Measurements from ENCODE around the gene MED4. TPM values are rescaled to one million over a fixed set of nuclear protein-coding genes. Genes with fewer than 3 reads are reported as not detected.
A peak's percentile ranks its signal among the peaks of the same experiment; 100 is the strongest.

The MED4 gene
- 23.5 and 25.3 TPM in 2 replicates for total RNA-seq (2014; rRNA removed; shearing (Covaris generic); ENCODE audit: low replicate concordance)

DNA sequence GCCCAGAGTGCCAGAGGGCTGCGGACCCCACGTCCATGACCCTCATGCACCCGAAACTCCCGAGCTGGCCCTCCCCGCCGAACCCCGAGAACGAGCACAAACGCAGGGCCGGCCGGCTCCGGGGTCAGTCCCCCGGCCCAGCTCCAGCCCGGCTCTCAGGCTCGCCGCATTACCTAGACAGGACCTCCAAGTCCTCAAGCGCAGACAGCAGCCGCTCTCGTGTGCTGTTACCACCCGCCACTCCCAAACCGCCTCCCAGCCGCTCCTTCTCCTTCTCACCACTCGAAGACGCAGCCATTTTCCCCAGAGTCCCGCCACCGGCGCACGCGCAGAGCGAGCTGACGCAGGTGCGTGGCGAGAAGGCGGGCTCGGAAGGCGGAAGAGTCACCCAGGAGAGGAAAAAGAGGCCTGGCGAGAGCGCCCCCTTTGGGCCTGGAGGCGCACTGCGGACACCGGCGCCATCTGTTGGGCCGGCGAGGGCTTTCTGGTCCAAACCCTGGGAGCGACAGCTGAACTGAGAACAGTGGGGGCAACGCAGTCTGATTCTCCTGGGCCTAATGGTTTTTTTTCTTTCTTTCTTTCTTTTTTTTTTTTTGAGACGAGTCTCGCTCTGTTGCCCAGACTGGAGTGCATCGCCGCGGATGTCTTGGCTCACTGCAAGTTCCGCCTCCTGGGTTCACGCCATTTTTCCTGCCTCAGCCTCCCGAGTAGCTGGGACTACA, at the start of gene MED4:
Gene MED4, minus strand, starts transcription at position 324 of the 722 bp plus-strand sequence. Its CDS starts 26 bp downstream, at position 298.
- in situ Hi-C loops (cut with HindIII; ENCODE audit: low pct_unique_long_range_greater_than_20kb, low sequenced_read_pairs) = no loop called here
- DNase-seq (ENCODE audit: low read depth) = peak; percentile 90

- in situ Hi-C loops (cut with HindIII; ENCODE audit: low pct_unique_long_range_greater_than_20kb, low sequenced_read_pairs) = no loop called here
- DNase-seq (ENCODE audit: low read depth) = no peak
Observed at GRCh38 chr13:48144413-48145035, 49.6 kb upstream of the MED4 start.

GRCh38 chr13:48142436-48142835, 47.5 kb upstream of the MED4 start:
- no peak for DNase-seq (ENCODE audit: low read depth)
- in situ Hi-C loops (cut with HindIII; ENCODE audit: low pct_unique_long_range_greater_than_20kb, low sequenced_read_pairs) = no loop called here

DNA sequence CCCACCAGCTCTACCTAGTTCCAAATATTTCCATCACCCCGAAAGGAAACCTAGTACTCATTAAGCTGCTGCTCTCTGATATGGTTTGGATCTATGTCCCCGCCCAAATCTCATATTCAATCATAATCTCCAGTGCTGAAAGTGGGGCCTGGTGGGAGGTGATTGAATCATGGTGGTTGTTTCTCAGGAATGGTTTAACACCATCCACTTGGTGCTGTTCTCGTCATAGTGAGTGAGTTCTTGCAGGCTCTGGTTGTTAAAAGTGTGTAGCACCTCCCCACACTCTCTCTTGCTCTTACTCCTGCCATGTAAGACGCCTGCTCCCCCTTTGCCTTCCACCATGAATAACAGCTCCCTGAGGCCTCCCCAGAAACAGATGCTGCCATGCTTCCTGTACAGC, 43.4 kb upstream of the MED4 start:
- in situ Hi-C loops (cut with HindIII; ENCODE audit: low pct_unique_long_range_greater_than_20kb, low sequenced_read_pairs) = no loop called here

DNA sequence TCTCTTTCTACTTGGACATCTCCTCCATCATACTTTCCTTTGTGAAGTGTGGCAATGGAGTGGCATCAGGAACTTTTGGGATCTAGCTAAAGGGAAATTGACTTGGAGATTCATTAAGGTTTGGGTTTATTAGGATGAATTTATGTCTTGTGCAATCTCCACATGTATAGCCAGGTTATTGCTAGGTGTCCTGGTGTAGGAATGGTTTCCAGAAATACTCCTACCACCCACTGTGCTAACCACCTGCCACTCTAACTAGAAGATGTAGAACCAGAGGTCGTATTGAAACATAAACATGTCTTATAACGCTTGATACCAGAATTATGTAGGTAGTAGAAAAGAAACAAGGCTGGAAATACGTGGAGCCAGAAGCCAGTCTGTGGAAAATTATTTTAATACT, 38.1 kb upstream of the MED4 start:
- in situ Hi-C loops (cut with HindIII; ENCODE audit: low pct_unique_long_range_greater_than_20kb, low sequenced_read_pairs) = loop anchor here (5.0 kb wide), 1 partner anchor 104 kb away; no protein-coding TSS in a partner anchor
- no peak for DNase-seq (ENCODE audit: low read depth)

More for the DNA sequence above, 43.4 kb upstream of the MED4 start:
- no peak for DNase-seq (ENCODE audit: low read depth)

DNA sequence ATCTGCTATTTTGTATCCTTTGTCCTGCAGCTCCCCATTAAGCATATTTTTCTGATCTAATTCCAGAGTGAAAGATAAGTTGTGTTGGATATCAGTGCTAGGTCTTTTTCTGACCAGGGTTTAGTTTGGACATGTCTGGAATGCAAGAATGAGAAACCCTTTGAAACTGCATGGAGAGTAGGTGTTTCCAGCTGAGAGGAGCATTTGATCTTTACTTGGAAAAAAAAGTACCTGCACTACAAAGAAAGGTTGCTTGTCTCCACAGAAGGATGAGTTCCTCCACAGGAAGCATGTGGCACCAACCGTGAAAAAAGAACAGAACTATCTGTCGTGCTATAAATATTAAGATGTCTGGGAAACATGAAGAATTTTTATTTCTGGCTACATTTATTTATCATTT, 36.6 kb upstream of the MED4 start:
- DNase-seq (ENCODE audit: low read depth) = no peak
- in situ Hi-C loops (cut with HindIII; ENCODE audit: low pct_unique_long_range_greater_than_20kb, low sequenced_read_pairs) = loop anchor here (5.0 kb wide), 1 partner anchor 106 kb away; no protein-coding TSS in a partner anchor

- DNase-seq (ENCODE audit: low read depth) = peak; percentile 64
- in situ Hi-C loops (cut with HindIII; ENCODE audit: low pct_unique_long_range_greater_than_20kb, low sequenced_read_pairs) = no loop called here
Observed at GRCh38 chr13:48126944-48127830, 32.3 kb upstream of the MED4 start.

DNA sequence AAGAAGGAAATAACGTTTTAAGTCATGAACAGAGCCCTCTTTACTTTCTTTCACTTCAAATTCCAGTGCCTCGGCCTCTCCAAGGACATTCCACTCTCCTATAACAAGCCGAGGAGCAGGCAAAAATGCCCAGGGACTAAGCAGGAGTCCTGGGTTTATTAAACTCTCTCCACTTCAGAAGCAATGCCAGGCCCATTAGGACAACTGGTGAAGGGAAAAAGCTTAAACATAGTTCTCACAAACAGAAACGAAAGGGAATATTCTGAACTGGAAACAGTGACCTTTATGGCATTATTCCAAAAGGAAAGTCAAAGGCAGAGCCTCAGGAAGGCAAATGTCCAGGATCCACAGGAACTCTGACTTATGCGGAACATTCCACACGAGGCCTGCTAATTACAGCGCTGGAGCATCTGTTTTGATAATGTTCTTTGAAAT, 30.9 kb upstream of the MED4 start:
- in situ Hi-C loops (cut with HindIII; ENCODE audit: low pct_unique_long_range_greater_than_20kb, low sequenced_read_pairs) = no loop called here
- no peak for DNase-seq (ENCODE audit: low read depth)

DNA sequence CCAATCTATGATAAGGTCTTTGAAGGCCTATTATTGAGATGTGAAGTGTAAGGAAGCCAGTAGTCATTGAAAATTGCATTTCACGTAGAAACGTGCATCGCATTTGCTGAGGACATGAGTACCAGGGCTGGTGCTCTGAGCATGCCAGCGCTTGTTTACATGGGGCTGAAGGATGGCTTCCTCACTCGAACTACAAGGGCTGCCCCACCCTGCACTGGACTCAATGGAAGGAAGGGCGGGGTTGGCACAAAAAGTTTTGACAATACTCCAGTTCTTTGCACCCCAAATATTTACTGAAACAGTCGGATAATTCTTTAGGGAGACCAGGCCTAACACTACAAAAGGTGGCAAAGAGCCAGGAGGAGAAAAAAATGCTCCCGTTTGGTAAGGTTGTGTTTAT, 28.9 kb upstream of the MED4 start:
- no peak for DNase-seq (ENCODE audit: low read depth)
- in situ Hi-C loops (cut with HindIII; ENCODE audit: low pct_unique_long_range_greater_than_20kb, low sequenced_read_pairs) = no loop called here

DNA sequence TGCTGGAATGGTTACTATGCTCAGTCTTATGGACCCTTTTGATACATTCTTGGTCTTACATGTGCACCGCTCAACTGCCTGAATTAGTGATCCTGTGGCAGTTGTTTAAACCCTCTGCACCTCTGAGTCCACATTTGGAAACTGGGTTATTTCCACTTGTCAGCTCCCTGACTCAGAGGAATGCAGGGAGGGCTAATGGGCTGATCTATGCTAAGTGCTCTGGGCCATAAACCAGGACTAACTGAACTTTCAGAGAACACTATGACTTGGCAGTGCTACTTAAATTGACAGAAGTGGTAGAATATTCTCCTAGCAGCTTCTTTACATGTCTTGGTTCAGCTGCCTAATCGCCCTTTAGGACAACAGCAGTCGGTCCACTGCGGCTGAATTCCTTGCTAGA, 26.8 kb upstream of the MED4 start:
- DNase-seq (ENCODE audit: low read depth) = no peak
- in situ Hi-C loops (cut with HindIII; ENCODE audit: low pct_unique_long_range_greater_than_20kb, low sequenced_read_pairs) = no loop called here

DNA sequence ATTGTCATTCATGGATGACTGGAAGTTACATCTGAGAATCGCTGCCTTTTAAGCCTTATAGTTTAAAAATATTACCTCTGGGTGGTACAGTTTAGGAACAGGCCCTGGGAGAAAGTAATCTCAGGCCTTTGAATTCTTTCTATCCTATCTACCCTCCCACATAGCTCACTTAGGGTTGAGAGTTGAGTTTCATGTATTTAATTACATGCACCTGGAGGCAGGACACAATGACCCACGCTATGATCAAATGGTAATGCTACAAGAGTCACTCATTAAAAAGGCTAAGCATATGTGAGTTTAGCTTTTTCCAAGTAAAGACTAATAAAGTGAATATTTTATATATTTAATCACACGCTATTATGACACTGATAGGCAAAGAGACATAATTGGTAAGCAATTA, 25.3 kb upstream of the MED4 start:
- in situ Hi-C loops (cut with HindIII; ENCODE audit: low pct_unique_long_range_greater_than_20kb, low sequenced_read_pairs) = no loop called here
- no peak for DNase-seq (ENCODE audit: low read depth)

DNA sequence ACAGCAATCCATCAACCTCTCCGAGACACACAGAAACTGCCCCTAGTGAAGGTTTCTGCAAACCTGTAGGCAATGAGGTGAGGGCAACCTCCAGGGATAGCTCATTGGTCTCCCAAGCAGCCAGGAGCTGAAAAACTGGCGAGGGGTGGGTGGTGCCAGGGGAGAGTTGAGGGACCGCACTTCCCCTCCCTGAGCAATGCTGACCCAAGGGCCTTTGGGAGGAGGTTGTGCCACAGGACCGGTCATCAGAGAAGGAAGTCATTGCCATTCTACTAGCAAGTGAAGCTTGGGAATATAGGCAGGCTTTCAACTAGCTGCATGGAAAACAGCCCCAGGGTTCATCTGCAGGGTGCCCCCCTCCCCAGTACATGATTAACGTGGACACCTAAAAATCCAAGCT, 23.1 kb upstream of the MED4 start:
- in situ Hi-C loops (cut with HindIII; ENCODE audit: low pct_unique_long_range_greater_than_20kb, low sequenced_read_pairs) = no loop called here
- DNase-seq (ENCODE audit: low read depth) = no peak

GRCh38 chr13:48116808-48117207, 21.9 kb upstream of the MED4 start:
- in situ Hi-C loops (cut with HindIII; ENCODE audit: low pct_unique_long_range_greater_than_20kb, low sequenced_read_pairs) = no loop called here
- no peak for DNase-seq (ENCODE audit: low read depth)

DNA sequence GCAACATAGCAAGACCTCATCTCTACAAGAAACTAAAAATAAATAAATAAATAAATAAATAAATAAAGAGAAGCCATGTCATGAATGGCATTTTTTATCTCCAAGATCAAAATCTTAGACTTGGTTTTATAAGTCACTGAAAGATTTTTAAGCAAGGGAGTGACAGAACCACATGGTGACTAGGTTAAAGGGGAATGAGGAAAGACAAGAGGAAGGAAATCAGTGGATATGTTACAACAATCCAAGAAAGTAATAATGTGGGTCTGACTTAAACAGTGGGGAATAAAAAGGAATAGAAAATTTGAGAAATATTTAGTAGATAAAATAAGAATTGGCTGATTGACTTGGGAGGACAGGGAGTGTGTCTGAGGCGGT, 18.8 kb upstream of the MED4 start:
- in situ Hi-C loops (cut with HindIII; ENCODE audit: low pct_unique_long_range_greater_than_20kb, low sequenced_read_pairs) = no loop called here
- no peak for DNase-seq (ENCODE audit: low read depth)

GRCh38 chr13:48112896-48113755, 18.2 kb upstream of the MED4 start:
- in situ Hi-C loops (cut with HindIII; ENCODE audit: low pct_unique_long_range_greater_than_20kb, low sequenced_read_pairs) = no loop called here
- no peak for DNase-seq (ENCODE audit: low read depth)

GRCh38 chr13:48110931-48111721, 16.2 kb upstream of the MED4 start:
- DNase-seq (ENCODE audit: low read depth) = no peak
- in situ Hi-C loops (cut with HindIII; ENCODE audit: low pct_unique_long_range_greater_than_20kb, low sequenced_read_pairs) = no loop called here

- in situ Hi-C loops (cut with HindIII; ENCODE audit: low pct_unique_long_range_greater_than_20kb, low sequenced_read_pairs) = no loop called here
- DNase-seq (ENCODE audit: low read depth) = no peak
Observed at GRCh38 chr13:48110132-48110868, 15.4 kb upstream of the MED4 start.
